Colonic mucosa (tissue), 4 donors: ENCODE results near the gene LAMC3. TPM values are rescaled to one million over a fixed set of nuclear protein-coding genes. Genes with fewer than 3 reads are reported as not detected.
"Not testable (repeated sequence)": the region's sequence is repeated elsewhere in the genome, so short reads cannot be mapped to it uniquely, and the experiment has no call there.

Source experiments
- DNase-seq: peaks from one replicate; pipeline ENCODE4 v3.0.0-alpha.2; 2020
- H3K27ac ChIP-seq: fragments of 200-600 bp; one replicate; pipeline ENCODE4 v1.8.0; 2021
- H3K27me3 ChIP-seq: fragments of 200-600 bp; one replicate; pipeline ENCODE4 v1.8.0; 2021
- H3K36me3 ChIP-seq: fragments of 200-600 bp; one replicate; pipeline ENCODE4 v1.8.0; 2021
- H3K4me1 ChIP-seq: fragments of 200-600 bp; one replicate; pipeline ENCODE4 v1.8.0; 2021; ENCODE audit warnings: mild to moderate bottlenecking
- H3K4me3 ChIP-seq: fragments of 200-600 bp; one replicate; pipeline ENCODE4 v1.8.0; 2021
- H3K9ac ChIP-seq, 2 donors: one replicate each; pipeline ENCODE4 v1.7.0; 2013; ENCODE audit warnings: control low read depth in 2 of 2, low read depth in 2 of 2, low read length in 2 of 2
- H3K9me3 ChIP-seq: fragments of 200-600 bp; one replicate; pipeline ENCODE4 v1.8.0; 2021
- CTCF ChIP-seq: fragments of 200-600 bp; IDR thresholded peaks from one replicate; pipeline ENCODE4 v1.8.0; 2022; ENCODE audit warnings: antibody characterized with exemption, mild to moderate bottlenecking
- intact Hi-C: fragments of 100-400 bp; cut with DNase I; formaldehyde crosslinking; loops from one replicate; pipeline ENCODE4 v1.14.1; 2022
- total RNA-seq, 2 donors: library from RNA; stranded (reverse); fragmentation: NEBNext Ultra II Directional in 1 of 2; extraction: Animal tissue kit (Norgen Biotek cat#: 25700) in 1 of 2; gene quantifications; one replicate each; pipeline ENCODE4 v1.2.1, GENCODE V29; 2021
- donor health status: healthy.
- donor health status: DM: no; HTN: no; CAD: no.
- donor health status: DM: no; HTN: no; CAD: no.

LAMC3 gene
- total RNA-seq, 2 donors from 2014 or later: 0.67 to 1.9 TPM

GRCh38 chr9:131098391-131099101 is 89.6 kb downstream of the LAMC3 start:
- Histone ChIP-seq H3K27me3 (peaks cover 27% of the 10 kb centered on the region), H3K4me3 (no peak overlapping the region)
- no peak for TF ChIP-seq CTCF

GRCh38 chr9:131099102-131099606 is 90.2 kb downstream of the LAMC3 start:
- Histone ChIP-seq H3K9me3 (no peaks in the 10 kb centered on the region), H3K27me3 (peaks cover 27% of the 10 kb centered on the region), H3K27ac (no peak overlapping the region), H3K36me3 (no peaks in the 10 kb centered on the region), H3K4me1 (no peaks in the 10 kb centered on the region), H3K4me3 (no peak overlapping the region), H3K9ac (no peak overlapping the region)
- no peak for DNase-seq
- no peak for TF ChIP-seq CTCF
- intact Hi-C loops: no loop called here

More at GRCh38 chr9:131098391-131099101, 89.6 kb downstream of the LAMC3 start:
- H3K9me3 ChIP-seq: no peaks in the 10 kb centered on the region
- H3K9ac ChIP-seq: no peak overlapping the region
- H3K36me3 ChIP-seq: no peaks in the 10 kb centered on the region
- H3K27ac ChIP-seq: no peak overlapping the region
- no peak for DNase-seq
- intact Hi-C loops: no loop called here
- H3K4me1 ChIP-seq: no peaks in the 10 kb centered on the region

GRCh38 chr9:131099845-131100244 is 90.9 kb downstream of the LAMC3 start:
- H3K4me1 ChIP-seq, H3K36me3 ChIP-seq, H3K9ac ChIP-seq, H3K4me3 ChIP-seq, H3K27ac ChIP-seq, DNase-seq, intact Hi-C loops, H3K9me3 ChIP-seq: not testable (repeated sequence)
- H3K27me3 ChIP-seq: peaks cover 27% of the 10 kb centered on the region

- peaks cover 21% of the 10 kb centered on the region for H3K27me3 ChIP-seq
- H3K9ac ChIP-seq: no peak overlapping the region
- H3K36me3 ChIP-seq: no peaks in the 10 kb centered on the region
- intact Hi-C loops: no loop called here
- DNase-seq: no peak
- no peak for TF ChIP-seq CTCF
- no peak overlapping the region for H3K4me3 ChIP-seq
- no peak overlapping the region for H3K27ac ChIP-seq
- H3K9me3 ChIP-seq: no peaks in the 10 kb centered on the region
- no peaks in the 10 kb centered on the region for H3K4me1 ChIP-seq
These were observed 91.5 kb downstream of the LAMC3 start for GRCh38 chr9:131100445-131100844.

GRCh38 chr9:131101207-131101964 is 92.4 kb downstream of the LAMC3 start:
- Histone ChIP-seq H3K9me3 (no peaks in the 10 kb centered on the region), H3K9ac (no peak overlapping the region), H3K4me1 (no peaks in the 10 kb centered on the region), H3K4me3 (no peak overlapping the region), H3K27me3 (peaks cover 11% of the 10 kb centered on the region), H3K36me3 (no peaks in the 10 kb centered on the region), H3K27ac (no peak overlapping the region)
- DNase-seq: no peak
- intact Hi-C loops: no loop called here
- TF ChIP-seq CTCF: no peak

GRCh38 chr9:131103024-131103423 is 94.0 kb downstream of the LAMC3 start:
- Histone ChIP-seq H3K4me3 (no peak overlapping the region), H3K36me3 (no peaks in the 10 kb centered on the region), H3K9me3 (no peaks in the 10 kb centered on the region), H3K4me1 (no peaks in the 10 kb centered on the region), H3K9ac (no peak overlapping the region), H3K27me3 (no peaks in the 10 kb centered on the region), H3K27ac (no peak overlapping the region)
- intact Hi-C loops: no loop called here
- no peak for TF ChIP-seq CTCF
- no peak for DNase-seq
